Ectodermal cell (in vitro differentiated cells): ENCODE data around the gene C12orf43.

ENCODE experiments used
- H3K27ac ChIP-seq: 2 replicates; pipeline ENCODE4 v1.7.0; 2013; ENCODE audit warnings: mild to moderate bottlenecking, low read depth, low read length; ENCODE audit not compliant: insufficient read depth, poor library complexity, severe bottlenecking
- H3K27me3 ChIP-seq: 2 replicates; pipeline ENCODE4 v1.7.0; 2013; ENCODE audit warnings: mild to moderate bottlenecking, low read length; ENCODE audit not compliant: insufficient read depth, control insufficient read depth, poor library complexity, severe bottlenecking
- H3K36me3 ChIP-seq: one replicate; pipeline ENCODE4 v1.7.0; 2013; ENCODE audit warnings: low read length; ENCODE audit not compliant: control insufficient read depth, insufficient read depth
- H3K4me1 ChIP-seq: one replicate; pipeline ENCODE4 v1.7.0; 2013; ENCODE audit warnings: low read length; ENCODE audit not compliant: control insufficient read depth, insufficient read depth
- H3K4me3 ChIP-seq: 2 replicates; pipeline ENCODE4 v1.7.0; 2013; ENCODE audit warnings: low read depth, low read length, control low read depth; ENCODE audit not compliant: insufficient read depth
- H3K9me3 ChIP-seq: 2 replicates; pipeline ENCODE4 v1.7.0; 2013; ENCODE audit warnings: mild to moderate bottlenecking, low read length, moderate library complexity; ENCODE audit not compliant: control insufficient read depth
- WGBS, 2 experiments: methylation state at CpG; one replicate each; pipeline ENCODE4 v1.1.7; 2013; ENCODE audit warnings: missing lambda C conversion rate in 2 of 2; 5-methylcytosine and 5-hydroxymethylcytosine counted together

The C12orf43 gene

DNA sequence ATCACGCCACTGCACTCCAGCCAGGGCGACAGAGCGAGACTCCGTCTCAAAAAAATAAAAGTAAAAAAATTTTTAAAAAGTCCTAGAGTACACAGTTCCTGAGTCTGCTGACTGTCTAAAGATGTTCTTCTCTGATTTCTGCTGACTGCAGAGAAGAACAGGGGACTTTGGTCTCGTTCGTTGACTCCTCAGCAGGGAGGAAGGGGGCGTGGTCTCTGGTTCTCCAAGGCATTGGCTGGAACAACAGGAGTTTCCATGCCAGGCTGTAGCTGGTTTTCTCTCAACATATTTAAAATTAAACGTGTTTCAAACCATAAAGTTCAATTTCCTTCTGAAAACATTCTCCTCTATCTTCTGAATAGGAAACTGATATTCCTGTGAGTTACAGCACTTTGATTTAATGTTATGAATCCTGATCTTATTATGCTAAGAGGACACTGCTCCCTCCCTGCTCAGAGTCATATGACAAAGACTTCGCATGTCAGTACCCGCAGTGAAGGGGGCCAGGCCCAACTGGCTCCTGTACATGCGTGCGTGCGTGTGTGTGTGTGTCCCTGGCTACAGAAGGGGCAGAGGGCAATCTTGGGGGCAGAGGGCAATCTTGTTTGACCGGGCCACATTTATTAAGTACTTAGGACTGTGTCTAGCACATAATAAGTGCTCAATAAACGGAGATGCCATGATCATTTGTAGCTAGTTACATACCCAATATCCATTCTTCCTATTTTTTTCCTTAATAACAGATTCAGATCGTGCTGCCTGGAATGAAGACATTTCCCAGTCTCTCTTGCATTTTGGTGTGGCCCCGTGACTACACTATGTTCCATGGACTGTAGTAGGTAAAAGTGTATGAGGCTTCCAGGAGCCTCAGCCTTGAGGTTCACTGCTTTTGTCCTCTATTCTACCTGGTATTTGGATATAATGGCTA lies 54.4 kb downstream of the C12orf43 start:
- Histone ChIP-seq H3K36me3 (no peaks in the 10 kb centered on the region), H3K4me1 (no peaks in the 10 kb centered on the region), H3K27me3 (no peaks in the 10 kb centered on the region), H3K4me3 (no peak overlapping the region), H3K27ac (no peak overlapping the region), H3K9me3 (no peaks in the 10 kb centered on the region)
- WGBS, 2 experiments = 71 to 74% methylated on average over 17 of the region's 17 CpGs

DNA sequence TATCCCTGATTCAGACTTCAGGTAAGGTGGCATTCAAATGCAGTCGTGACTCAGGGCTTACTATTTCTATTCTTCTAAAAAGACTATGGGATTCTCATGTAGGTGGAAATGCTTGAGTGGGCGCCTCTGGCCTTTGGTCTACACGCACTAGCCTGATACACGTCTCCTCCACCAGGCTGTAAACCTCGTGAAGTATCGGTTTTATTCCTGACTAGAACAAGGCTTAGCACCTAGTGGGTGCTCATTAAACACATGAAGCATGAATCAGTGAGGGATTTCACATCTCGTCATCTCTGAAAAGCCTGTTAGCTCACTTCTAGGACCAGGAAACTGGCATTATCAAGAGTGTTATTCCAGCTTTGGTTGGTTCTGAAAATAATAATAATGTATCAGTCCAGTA lies 55.6 kb downstream of the C12orf43 start:
- WGBS, 2 experiments = 89 to 92% methylated on average over 7 of the region's 7 CpGs
- H3K9me3 ChIP-seq = no peaks in the 10 kb centered on the region
- no peaks in the 10 kb centered on the region for H3K36me3 ChIP-seq
- H3K4me1 ChIP-seq = no peaks in the 10 kb centered on the region
- no peak overlapping the region for H3K4me3 ChIP-seq
- no peaks in the 10 kb centered on the region for H3K27me3 ChIP-seq
- H3K27ac ChIP-seq = no peak overlapping the region

DNA sequence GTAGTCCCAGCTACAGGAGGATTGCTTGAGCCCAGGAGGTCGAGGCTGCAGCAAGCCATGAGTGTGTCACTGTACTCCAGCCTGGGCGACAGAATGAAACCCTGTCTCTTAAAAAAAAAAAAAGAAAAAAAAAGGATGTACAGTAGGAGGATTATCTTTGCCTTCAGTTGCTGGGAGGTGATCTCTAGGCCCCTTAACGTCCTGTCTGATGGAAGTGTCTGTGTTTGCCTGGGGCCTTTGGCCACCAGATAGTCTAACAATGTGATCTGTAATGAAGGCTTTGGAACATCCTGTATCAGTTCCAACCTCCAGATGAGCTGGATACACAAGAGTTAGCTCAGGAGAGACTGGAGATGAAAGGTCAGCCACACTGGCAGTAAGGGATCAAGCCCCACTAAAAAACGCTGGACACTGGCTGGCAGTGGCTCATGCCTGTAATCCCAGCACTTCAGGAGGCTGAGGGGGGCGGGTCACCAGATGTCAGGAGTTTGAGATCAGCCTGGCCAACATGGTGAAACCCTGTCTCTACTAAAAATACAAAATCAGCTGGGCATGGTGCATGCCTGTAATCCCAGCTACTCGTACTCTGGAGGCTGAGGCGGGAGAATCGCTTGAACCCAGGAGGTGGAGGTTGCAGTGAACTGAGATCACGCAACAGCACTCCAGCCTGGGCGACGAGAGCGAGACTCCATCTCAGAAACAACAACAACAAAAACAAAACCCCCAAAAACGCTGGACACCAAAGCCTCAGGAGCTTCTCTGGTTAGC lies 57.0 kb downstream of the C12orf43 start:
- no peaks in the 10 kb centered on the region for H3K9me3 ChIP-seq
- no peaks in the 10 kb centered on the region for H3K27me3 ChIP-seq
- H3K4me3 ChIP-seq = no peak overlapping the region
- H3K4me1 ChIP-seq = no peaks in the 10 kb centered on the region
- H3K36me3 ChIP-seq = no peaks in the 10 kb centered on the region
- H3K27ac ChIP-seq = no peak overlapping the region
- WGBS, 2 experiments = 89 to 93% methylated on average over 13 of the region's 13 CpGs

DNA sequence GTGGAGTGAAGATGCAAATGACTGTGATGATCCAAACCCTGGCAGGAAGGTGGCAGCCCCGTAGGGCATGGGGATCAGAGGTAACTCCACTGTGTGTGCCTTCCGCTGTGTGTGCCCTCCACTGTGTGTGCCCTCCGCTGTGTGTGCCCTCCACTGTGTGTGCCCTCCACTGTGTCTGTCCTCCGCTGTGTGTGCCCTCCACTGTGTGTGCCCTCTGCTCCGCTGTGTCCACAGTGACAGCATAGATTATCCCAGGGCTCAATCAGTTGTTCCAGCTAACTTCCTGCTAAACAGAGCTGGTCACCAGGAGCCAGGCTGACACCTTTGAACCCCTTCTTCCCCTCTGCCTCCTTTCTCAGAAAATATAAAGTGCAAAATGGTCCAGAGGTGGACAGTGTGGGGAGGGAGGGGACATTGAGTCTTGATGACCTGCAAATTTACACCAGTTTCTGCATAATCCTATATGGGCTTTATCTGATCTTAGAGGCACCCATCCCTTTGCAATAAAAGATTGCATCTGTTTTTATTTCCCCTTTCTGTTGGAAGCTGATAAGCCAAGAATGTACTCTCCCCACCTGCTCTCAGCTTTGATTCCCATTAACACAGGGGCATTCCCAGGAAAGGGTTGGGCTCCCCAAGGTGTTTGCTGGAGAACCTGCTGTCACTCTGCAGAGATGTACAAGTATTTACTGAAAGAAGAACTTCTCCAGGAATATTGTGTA lies 59.5 kb downstream of the C12orf43 start:
- Histone ChIP-seq H3K4me1 (no peaks in the 10 kb centered on the region), H3K9me3 (no peaks in the 10 kb centered on the region), H3K36me3 (no peaks in the 10 kb centered on the region), H3K27ac (no peak overlapping the region), H3K27me3 (no peaks in the 10 kb centered on the region), H3K4me3 (no peak overlapping the region)
- WGBS, 2 experiments = 95% methylated on average over 5 of the region's 5 CpGs

DNA sequence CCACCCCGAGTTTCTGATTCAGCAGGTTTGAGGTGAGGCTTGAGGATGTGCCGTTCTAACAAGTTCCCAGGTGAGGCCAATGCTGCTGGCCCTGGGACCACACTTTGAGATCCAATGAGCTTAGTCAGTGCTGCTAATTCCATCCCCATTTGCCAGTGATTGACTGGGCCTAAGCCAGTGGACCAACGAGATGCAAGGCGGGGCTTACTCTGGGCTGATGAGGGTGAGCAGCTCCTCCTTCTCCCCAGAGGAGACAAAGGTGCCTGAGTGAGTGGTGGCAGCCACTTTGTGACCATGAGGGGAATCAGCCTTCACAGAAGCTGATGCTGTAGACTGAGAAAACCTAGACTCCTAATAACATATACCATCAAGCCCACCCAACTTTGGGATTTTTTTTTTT lies 61.1 kb downstream of the C12orf43 start:
- Histone ChIP-seq H3K9me3 (no peaks in the 10 kb centered on the region), H3K27ac (no peak overlapping the region), H3K27me3 (no peaks in the 10 kb centered on the region), H3K4me3 (no peak overlapping the region), H3K36me3 (no peaks in the 10 kb centered on the region), H3K4me1 (no peaks in the 10 kb centered on the region)
- 78 to 83% methylated on average over 4 of the region's 4 CpGs for WGBS, 2 experiments

- Histone ChIP-seq H3K4me1 (no peaks in the 10 kb centered on the region), H3K9me3 (no peaks in the 10 kb centered on the region), H3K36me3 (no peaks in the 10 kb centered on the region), H3K27me3 (no peaks in the 10 kb centered on the region), H3K4me3 (no peak overlapping the region), H3K27ac (no peak overlapping the region)
- WGBS, 2 experiments = 93 to 95% methylated on average over 5 of the region's 5 CpGs
These were observed 65.5 kb downstream of the C12orf43 start for GRCh38 chr12:120950807-120951206.
